ENCODE measurements around the gene ANP32E.

DNA sequence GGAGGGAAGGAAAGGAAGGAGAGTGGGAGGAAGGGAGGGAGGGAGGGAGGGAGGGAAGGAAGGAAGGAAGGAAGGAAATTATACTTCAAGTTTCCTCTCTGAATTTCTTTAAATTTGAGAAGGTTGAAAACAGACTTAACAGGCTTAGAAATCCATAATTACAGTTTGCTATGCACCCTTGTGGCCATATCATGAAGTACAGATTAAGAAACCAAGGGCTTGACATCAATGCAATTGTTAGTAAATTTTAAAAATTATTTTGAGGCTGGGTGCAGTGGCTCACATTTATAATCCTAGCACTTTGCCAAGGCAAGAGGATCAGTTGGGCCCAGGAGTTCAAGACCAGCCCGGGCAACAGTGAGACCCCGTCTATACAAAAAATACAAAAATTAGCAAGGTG is 14.4 kb downstream of the ANP32E start:
- TF ChIP-seq, protein P1, sequence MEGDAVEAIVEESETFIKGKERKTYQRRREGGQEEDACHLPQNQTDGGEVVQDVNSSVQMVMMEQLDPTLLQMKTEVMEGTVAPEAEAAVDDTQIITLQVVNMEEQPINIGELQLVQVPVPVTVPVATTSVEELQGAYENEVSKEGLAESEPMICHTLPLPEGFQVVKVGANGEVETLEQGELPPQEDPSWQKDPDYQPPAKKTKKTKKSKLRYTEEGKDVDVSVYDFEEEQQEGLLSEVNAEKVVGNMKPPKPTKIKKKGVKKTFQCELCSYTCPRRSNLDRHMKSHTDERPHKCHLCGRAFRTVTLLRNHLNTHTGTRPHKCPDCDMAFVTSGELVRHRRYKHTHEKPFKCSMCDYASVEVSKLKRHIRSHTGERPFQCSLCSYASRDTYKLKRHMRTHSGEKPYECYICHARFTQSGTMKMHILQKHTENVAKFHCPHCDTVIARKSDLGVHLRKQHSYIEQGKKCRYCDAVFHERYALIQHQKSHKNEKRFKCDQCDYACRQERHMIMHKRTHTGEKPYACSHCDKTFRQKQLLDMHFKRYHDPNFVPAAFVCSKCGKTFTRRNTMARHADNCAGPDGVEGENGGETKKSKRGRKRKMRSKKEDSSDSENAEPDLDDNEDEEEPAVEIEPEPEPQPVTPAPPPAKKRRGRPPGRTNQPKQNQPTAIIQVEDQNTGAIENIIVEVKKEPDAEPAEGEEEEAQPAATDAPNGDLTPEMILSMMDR (IDR thresholded peaks at IDR 0.05; ENCODE audit: insufficient read depth, low read length, poor library complexity, severe bottlenecking) = no peak
- no peak for TF ChIP-seq EZH2phosphoT487 (conservative IDR thresholded peaks at IDR 0.05; ENCODE audit: low read length)
